Liver (tissue), 9 donors: ENCODE data around the gene LY86. TPM values are rescaled to one million over a fixed set of nuclear protein-coding genes. Genes with fewer than 3 reads are reported as not detected.

ENCODE experiments used
- DNase-seq: peaks from one replicate; pipeline ENCODE4 v3.0.0-alpha.2; 2017; ENCODE audit warnings: low spot score
- H3K27ac ChIP-seq, 2 donors: one replicate each; pipeline ENCODE4 v1.7.0; 2013; ENCODE audit warnings: inconsistent platforms in 2 of 2, low read length in 2 of 2, control low read depth in 1 of 2, low read depth in 1 of 2, mild to moderate bottlenecking in 1 of 2
- H3K27me3 ChIP-seq, 4 donors: one replicate each; pipeline versions ENCODE4 v1.6.1 to v1.7.0; 2013; ENCODE audit warnings: low read length in 3 of 4, inconsistent platforms in 1 of 4, mild to moderate bottlenecking in 1 of 4, moderate library complexity in 1 of 4; ENCODE audit not compliant: control insufficient read depth in 4 of 4, insufficient read depth in 4 of 4
- H3K36me3 ChIP-seq, 4 donors: one replicate each; pipeline versions ENCODE4 v1.6.1 to v1.7.0; 2013; ENCODE audit warnings: low read length in 3 of 4, mild to moderate bottlenecking in 3 of 4, low read depth in 1 of 4, moderate library complexity in 1 of 4; ENCODE audit not compliant: control insufficient read depth in 4 of 4, insufficient read depth in 3 of 4
- H3K4me1 ChIP-seq, 4 donors: one replicate each; pipeline versions ENCODE4 v1.6.1 to v1.7.0; 2013; ENCODE audit warnings: low read length in 3 of 4, mild to moderate bottlenecking in 3 of 4, moderate library complexity in 1 of 4; ENCODE audit not compliant: control insufficient read depth in 4 of 4, insufficient read depth in 4 of 4
- H3K4me3 ChIP-seq, 3 donors: one replicate each; pipeline versions ENCODE4 v1.6.1 to v1.7.0; 2013; ENCODE audit warnings: low read length in 3 of 3, control low read depth in 1 of 3, low read depth in 1 of 3, mild to moderate bottlenecking in 1 of 3
- H3K9ac ChIP-seq, 2 donors: one replicate each; pipeline ENCODE4 v1.7.0; 2013; ENCODE audit warnings: low read length in 2 of 2, mild to moderate bottlenecking in 2 of 2, moderate library complexity in 2 of 2, control low read depth in 1 of 2, low read depth in 1 of 2
- H3K9me3 ChIP-seq, 4 donors: one replicate each; pipeline versions ENCODE4 v1.6.1 to v1.7.0; 2013; ENCODE audit warnings: low read length in 3 of 4; ENCODE audit not compliant: control insufficient read depth in 4 of 4
- CTCF ChIP-seq: fragments of 150-350 bp; IDR thresholded peaks from 2 replicates; pipeline ENCODE4 v1.5.1; 2017; ENCODE audit warnings: improper control_type of control experiment, low read depth, low read length; ENCODE audit not compliant: missing input control
- EGR1 ChIP-seq, 2 donors: IDR thresholded peaks; 2 replicates each; pipeline ENCODE4 v1.6.1; 2016 to 2018; ENCODE audit warnings: antibody characterized with exemption in 2 of 2, low read depth in 2 of 2
- FOXA1 ChIP-seq: IDR thresholded peaks from 2 replicates; pipeline ENCODE4 v1.6.1; 2016; ENCODE audit warnings: antibody characterized with exemption
- FOXA2 ChIP-seq: IDR thresholded peaks from 2 replicates; pipeline ENCODE4 v1.6.1; 2016; ENCODE audit warnings: antibody characterized with exemption
- GABPA ChIP-seq, 2 donors: IDR thresholded peaks in 1 of 2; conservative IDR thresholded peaks in 1 of 2; 2 replicates each; pipeline ENCODE4 v1.6.1; 2016; ENCODE audit warnings: antibody characterized with exemption in 2 of 2, mild to moderate bottlenecking in 1 of 2, moderate library complexity in 1 of 2
- HNF4A ChIP-seq, 2 donors: conservative IDR thresholded peaks; 2 replicates each; pipeline ENCODE4 v1.6.1; 2016; ENCODE audit warnings: antibody characterized with exemption in 2 of 2, mild to moderate bottlenecking in 2 of 2
- HNF4G ChIP-seq: IDR thresholded peaks from 2 replicates; pipeline ENCODE4 v1.6.1; 2016; ENCODE audit warnings: antibody characterized with exemption
- NR2F2 ChIP-seq: IDR thresholded peaks from 2 replicates; pipeline ENCODE4 v1.6.1; 2016; ENCODE audit warnings: antibody characterized with exemption
- RAD21 ChIP-seq, 2 donors: IDR thresholded peaks; 2 replicates each; pipeline ENCODE4 v1.6.1; 2016; ENCODE audit warnings: antibody characterized with exemption in 2 of 2, mild to moderate bottlenecking in 2 of 2
- RXRA ChIP-seq, 2 donors: IDR thresholded peaks; 2 replicates each; pipeline ENCODE4 v1.6.1; 2017 to 2018; ENCODE audit warnings: antibody characterized with exemption in 2 of 2, mild to moderate bottlenecking in 1 of 2
- SP1 ChIP-seq: IDR thresholded peaks from 2 replicates; pipeline ENCODE4 v1.6.1; 2018; ENCODE audit warnings: antibody characterized with exemption, mild to moderate bottlenecking
- TAF1 ChIP-seq: conservative IDR thresholded peaks from 2 replicates; pipeline ENCODE4 v1.6.1; 2016; ENCODE audit warnings: antibody characterized with exemption, mild to moderate bottlenecking
- YY1 ChIP-seq: IDR thresholded peaks from 2 replicates; pipeline ENCODE4 v1.6.1; 2016; ENCODE audit warnings: antibody characterized with exemption, mild to moderate bottlenecking
- WGBS: extraction: QIAGEN DNeasy Blood & Tissue Kit; methylation state at CpG from one replicate; pipeline ENCODE4 v1.1.7; 2013; 5-methylcytosine and 5-hydroxymethylcytosine counted together
- polyA plus RNA-seq, 2 donors: library from polyadenylated mRNA; stranded (reverse) in 1 of 2; unstranded in 1 of 2; fragments of 200-250 nt in 1 of 2; fragments of >200 nt in 1 of 2; fragmentation: Nextera tagmentation in 1 of 2; extraction: Ambion mirVana in 1 of 2; gene quantifications; one replicate each; pipeline versions ENCODE4 v1.2.1 to v1.2.3, GENCODE V29; 2013 to 2015
- total RNA-seq, 2 donors: library from RNA; depleted of rRNA; stranded (reverse); fragments of >200 nt; gene quantifications; one replicate each; pipeline ENCODE4 v1.2.3, GENCODE V29; 2014
- TF ChIP-seq, protein P1 (sequence below): IDR thresholded peaks from 2 replicates; pipeline ENCODE4 v1.6.1; 2016; ENCODE audit warnings: antibody characterized with exemption
- TF ChIP-seq, protein P2 (sequence below): IDR thresholded peaks from 2 replicates; pipeline ENCODE4 v1.6.1; 2016; ENCODE audit warnings: antibody characterized with exemption, mild to moderate bottlenecking
- TF ChIP-seq, protein P3 (sequence below): IDR thresholded peaks from 2 replicates; pipeline ENCODE4 v1.6.1; 2016; ENCODE audit warnings: antibody characterized with exemption
- donor health status: healthy.
- donor health status: healthy.
- donor health status: healthy.
- donor health status: healthy.
- donor health status: healthy.

LY86 gene
- total and polyA plus RNA-seq, 4 donors: 1.4 to 7.8 (median 3.7) TPM

GRCh38 chr6:6686176-6686575 is 97.7 kb downstream of the LY86 start:
- 90% methylated on average over 7 of the region's 7 CpGs for WGBS
- Histone ChIP-seq H3K27me3 (no peaks in the 10 kb centered on the region), H3K9me3 (no peaks in the 10 kb centered on the region), H3K9ac (peak overlapping the region; percentile 17 to 96), H3K36me3 (no peaks in the 10 kb centered on the region), H3K27ac (peak overlapping the region; percentile 81 to 89), H3K4me3 (peak overlapping the region; percentile 49 to 61 (median 59)), H3K4me1 (peaks cover 19 to 69% (median 47%) of the 10 kb centered on the region in 4 donors)
- TF ChIP-seq EGR1 (IDR thresholded peaks at IDR 0.05; ENCODE audit: low read depth in 2 of 2) (no peak), HNF4G (no peak), HNF4A (conservative IDR thresholded peaks at IDR 0.05) (no peak), NR2F2 (no peak), FOXA1 (no peak), RXRA (IDR thresholded peaks at IDR 0.05) (no peak), YY1 (no peak), GABPA (IDR thresholded peaks at IDR 0.05 in 1 of 2, conservative IDR thresholded peaks at IDR 0.05 in 1 of 2) (no peak), TAF1 (no peak), FOXA2 (no peak), RAD21 (IDR thresholded peaks at IDR 0.05) (no peak), SP1 (no peak), CTCF (no peak)
- TF ChIP-seq, protein P1, sequence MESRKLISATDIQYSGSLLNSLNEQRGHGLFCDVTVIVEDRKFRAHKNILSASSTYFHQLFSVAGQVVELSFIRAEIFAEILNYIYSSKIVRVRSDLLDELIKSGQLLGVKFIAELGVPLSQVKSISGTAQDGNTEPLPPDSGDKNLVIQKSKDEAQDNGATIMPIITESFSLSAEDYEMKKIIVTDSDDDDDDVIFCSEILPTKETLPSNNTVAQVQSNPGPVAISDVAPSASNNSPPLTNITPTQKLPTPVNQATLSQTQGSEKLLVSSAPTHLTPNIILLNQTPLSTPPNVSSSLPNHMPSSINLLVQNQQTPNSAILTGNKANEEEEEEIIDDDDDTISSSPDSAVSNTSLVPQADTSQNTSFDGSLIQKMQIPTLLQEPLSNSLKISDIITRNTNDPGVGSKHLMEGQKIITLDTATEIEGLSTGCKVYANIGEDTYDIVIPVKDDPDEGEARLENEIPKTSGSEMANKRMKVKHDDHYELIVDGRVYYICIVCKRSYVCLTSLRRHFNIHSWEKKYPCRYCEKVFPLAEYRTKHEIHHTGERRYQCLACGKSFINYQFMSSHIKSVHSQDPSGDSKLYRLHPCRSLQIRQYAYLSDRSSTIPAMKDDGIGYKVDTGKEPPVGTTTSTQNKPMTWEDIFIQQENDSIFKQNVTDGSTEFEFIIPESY: no peak
- TF ChIP-seq, protein P2, sequence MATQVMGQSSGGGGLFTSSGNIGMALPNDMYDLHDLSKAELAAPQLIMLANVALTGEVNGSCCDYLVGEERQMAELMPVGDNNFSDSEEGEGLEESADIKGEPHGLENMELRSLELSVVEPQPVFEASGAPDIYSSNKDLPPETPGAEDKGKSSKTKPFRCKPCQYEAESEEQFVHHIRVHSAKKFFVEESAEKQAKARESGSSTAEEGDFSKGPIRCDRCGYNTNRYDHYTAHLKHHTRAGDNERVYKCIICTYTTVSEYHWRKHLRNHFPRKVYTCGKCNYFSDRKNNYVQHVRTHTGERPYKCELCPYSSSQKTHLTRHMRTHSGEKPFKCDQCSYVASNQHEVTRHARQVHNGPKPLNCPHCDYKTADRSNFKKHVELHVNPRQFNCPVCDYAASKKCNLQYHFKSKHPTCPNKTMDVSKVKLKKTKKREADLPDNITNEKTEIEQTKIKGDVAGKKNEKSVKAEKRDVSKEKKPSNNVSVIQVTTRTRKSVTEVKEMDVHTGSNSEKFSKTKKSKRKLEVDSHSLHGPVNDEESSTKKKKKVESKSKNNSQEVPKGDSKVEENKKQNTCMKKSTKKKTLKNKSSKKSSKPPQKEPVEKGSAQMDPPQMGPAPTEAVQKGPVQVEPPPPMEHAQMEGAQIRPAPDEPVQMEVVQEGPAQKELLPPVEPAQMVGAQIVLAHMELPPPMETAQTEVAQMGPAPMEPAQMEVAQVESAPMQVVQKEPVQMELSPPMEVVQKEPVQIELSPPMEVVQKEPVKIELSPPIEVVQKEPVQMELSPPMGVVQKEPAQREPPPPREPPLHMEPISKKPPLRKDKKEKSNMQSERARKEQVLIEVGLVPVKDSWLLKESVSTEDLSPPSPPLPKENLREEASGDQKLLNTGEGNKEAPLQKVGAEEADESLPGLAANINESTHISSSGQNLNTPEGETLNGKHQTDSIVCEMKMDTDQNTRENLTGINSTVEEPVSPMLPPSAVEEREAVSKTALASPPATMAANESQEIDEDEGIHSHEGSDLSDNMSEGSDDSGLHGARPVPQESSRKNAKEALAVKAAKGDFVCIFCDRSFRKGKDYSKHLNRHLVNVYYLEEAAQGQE: no peak
- TF ChIP-seq, protein P3, sequence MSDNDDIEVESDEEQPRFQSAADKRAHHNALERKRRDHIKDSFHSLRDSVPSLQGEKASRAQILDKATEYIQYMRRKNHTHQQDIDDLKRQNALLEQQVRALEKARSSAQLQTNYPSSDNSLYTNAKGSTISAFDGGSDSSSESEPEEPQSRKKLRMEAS: no peak
- no peak for DNase-seq
